ENCODE measurements around the gene MTMR12.

GRCh38 chr5:32342656-32343055 is 29.9 kb upstream of the MTMR12 start:
- TF ChIP-seq POLR2A (IDR thresholded peaks at IDR 0.05; ENCODE audit: low read length) (no peak), GATA1 (IDR thresholded peaks at IDR 0.05; ENCODE audit: low read depth, low read length) (no peak)
